ENCODE data around the gene MEF2C. TPM values are rescaled to one million over a fixed set of nuclear protein-coding genes. Genes with fewer than 3 reads are reported as not detected.

MEF2C gene
- total RNA-seq, 1 experiment from 2014 or later, result 1.7 TPM

GRCh38 chr5:88758184-88758583 lies 124.8 kb downstream of the MEF2C start:
- Mint-ChIP-seq H3K4me1 (peaks cover 13% of the 10 kb centered on the region), H3K27me3 (ENCODE audit: low read depth) (peaks cover 2% of the 10 kb centered on the region; the same call in 1 of the 2 replicates), H3K36me3 (no peaks in the 10 kb centered on the region), H3K27ac (peak overlapping the region; percentile 5; the same call in 1 of the 2 replicates), H3K9me3 (no peaks in the 10 kb centered on the region), H3K4me3 (no peak overlapping the region)
- DNase-seq (ENCODE audit: low spot score) (no peak), ATAC-seq (no peak)
- TF ChIP-seq ZNF423 (CRISPR knock-in tag; IDR thresholded peaks at IDR 0.05), result peak; percentile 71
- TF ChIP-seq GABPB1 (CRISPR knock-in tag; IDR thresholded peaks at IDR 0.05), result no peak
- TF ChIP-seq OVOL2 (CRISPR knock-in tag; IDR thresholded peaks at IDR 0.05; ENCODE audit: borderline replicate concordance), result no peak
- no peak for TF ChIP-seq RORB (CRISPR knock-in tag; IDR thresholded peaks at IDR 0.05)
- ChIA-PET CTCF (no interaction called here), POLR2A (no interaction called here)

DNA sequence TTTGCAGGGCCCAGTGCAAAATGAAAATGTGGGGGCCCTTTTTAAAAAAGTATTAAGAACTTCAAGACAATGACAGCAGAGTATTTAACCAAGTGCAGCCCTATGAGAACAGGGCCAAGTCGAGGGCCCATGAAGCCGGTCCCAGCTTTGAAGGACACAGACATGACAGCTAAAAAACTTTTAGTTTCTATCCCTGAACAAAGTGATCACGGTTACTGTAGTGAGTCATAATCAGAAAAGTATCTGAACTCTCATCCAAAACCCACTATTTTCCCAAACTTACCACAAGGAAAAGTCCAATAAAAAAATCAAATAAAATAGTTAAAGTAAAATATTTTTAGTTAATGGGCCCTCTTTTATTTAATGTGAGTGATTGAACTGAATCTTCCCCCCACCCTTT lies 126.0 kb downstream of the MEF2C start:
- ChIA-PET CTCF (no interaction called here), POLR2A (no interaction called here)
- Mint-ChIP-seq H3K36me3 (no peaks in the 10 kb centered on the region), H3K4me1 (peaks cover 13% of the 10 kb centered on the region), H3K27ac (no peak overlapping the region), H3K4me3 (no peak overlapping the region), H3K9me3 (no peaks in the 10 kb centered on the region), H3K27me3 (ENCODE audit: low read depth) (peaks cover 2% of the 10 kb centered on the region; the same call in 1 of the 2 replicates)
- no peak for TF ChIP-seq ZNF396 (CRISPR knock-in tag; IDR thresholded peaks at IDR 0.05; ENCODE audit: borderline replicate concordance)
- no peak for TF ChIP-seq CREB1 (CRISPR knock-in tag; IDR thresholded peaks at IDR 0.05)
- no peak for TF ChIP-seq E2F5 (CRISPR knock-in tag; IDR thresholded peaks at IDR 0.05)
- TF ChIP-seq, protein P1, sequence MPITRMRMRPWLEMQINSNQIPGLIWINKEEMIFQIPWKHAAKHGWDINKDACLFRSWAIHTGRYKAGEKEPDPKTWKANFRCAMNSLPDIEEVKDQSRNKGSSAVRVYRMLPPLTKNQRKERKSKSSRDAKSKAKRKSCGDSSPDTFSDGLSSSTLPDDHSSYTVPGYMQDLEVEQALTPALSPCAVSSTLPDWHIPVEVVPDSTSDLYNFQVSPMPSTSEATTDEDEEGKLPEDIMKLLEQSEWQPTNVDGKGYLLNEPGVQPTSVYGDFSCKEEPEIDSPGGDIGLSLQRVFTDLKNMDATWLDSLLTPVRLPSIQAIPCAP (CRISPR knock-in tag; IDR thresholded peaks at IDR 0.05), result no peak
- no peak for TF ChIP-seq EMX1 (CRISPR knock-in tag; IDR thresholded peaks at IDR 0.05)
- no peak for TF ChIP-seq NFYB (CRISPR knock-in tag; conservative IDR thresholded peaks at IDR 0.05; ENCODE audit: low read depth)
- no peak for TF ChIP-seq RORB (CRISPR knock-in tag; IDR thresholded peaks at IDR 0.05)
- TF ChIP-seq ATF2 (CRISPR knock-in tag; IDR thresholded peaks at IDR 0.05; ENCODE audit: borderline replicate concordance, low read depth), result no peak
- TF ChIP-seq ZNF425 (CRISPR knock-in tag; conservative IDR thresholded peaks at IDR 0.05), result no peak
- DNase-seq (ENCODE audit: low spot score) (no peak), ATAC-seq (no peak)

DNA sequence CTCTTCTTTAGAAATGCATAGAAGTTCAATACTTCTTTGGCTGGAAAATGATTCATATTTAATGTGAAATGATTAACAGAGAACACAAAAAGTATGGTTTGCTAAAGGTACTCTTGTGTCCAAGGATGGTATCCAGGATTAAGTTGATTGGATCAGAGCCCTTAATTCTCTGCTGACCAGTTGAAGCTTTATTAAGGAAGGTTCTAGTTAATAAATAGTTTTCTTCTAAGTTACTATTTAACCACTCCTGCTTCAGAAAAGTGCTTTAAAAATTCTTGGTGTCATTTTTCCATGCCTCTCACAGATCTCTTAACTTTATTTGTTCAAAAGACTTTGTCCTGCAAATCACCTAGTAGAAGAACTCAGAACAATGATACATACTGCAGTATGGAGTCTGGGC lies 134.3 kb downstream of the MEF2C start:
- Mint-ChIP-seq H3K36me3 (no peaks in the 10 kb centered on the region), H3K27me3 (ENCODE audit: low read depth) (no peaks in the 10 kb centered on the region), H3K9me3 (no peaks in the 10 kb centered on the region), H3K4me1 (peaks cover 2% of the 10 kb centered on the region; the same call in 1 of the 2 replicates), H3K27ac (no peak overlapping the region), H3K4me3 (no peak overlapping the region)
- POLR2A ChIA-PET, result no interaction called here
- ATAC-seq, result no peak
- no peak for DNase-seq (ENCODE audit: low spot score)
- CTCF ChIA-PET, result no interaction called here
- TF ChIP-seq, protein P2, sequence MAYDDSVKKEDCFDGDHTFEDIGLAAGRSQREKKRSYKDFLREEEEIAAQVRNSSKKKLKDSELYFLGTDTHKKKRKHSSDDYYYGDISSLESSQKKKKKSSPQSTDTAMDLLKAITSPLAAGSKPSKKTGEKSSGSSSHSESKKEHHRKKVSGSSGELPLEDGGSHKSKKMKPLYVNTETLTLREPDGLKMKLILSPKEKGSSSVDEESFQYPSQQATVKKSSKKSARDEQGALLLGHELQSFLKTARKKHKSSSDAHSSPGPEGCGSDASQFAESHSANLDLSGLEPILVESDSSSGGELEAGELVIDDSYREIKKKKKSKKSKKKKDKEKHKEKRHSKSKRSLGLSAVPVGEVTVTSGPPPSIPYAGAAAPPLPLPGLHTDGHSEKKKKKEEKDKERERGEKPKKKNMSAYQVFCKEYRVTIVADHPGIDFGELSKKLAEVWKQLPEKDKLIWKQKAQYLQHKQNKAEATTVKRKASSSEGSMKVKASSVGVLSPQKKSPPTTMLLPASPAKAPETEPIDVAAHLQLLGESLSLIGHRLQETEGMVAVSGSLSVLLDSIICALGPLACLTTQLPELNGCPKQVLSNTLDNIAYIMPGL (CRISPR knock-in tag; IDR thresholded peaks at IDR 0.05), result no peak
- TF ChIP-seq, protein P3, sequence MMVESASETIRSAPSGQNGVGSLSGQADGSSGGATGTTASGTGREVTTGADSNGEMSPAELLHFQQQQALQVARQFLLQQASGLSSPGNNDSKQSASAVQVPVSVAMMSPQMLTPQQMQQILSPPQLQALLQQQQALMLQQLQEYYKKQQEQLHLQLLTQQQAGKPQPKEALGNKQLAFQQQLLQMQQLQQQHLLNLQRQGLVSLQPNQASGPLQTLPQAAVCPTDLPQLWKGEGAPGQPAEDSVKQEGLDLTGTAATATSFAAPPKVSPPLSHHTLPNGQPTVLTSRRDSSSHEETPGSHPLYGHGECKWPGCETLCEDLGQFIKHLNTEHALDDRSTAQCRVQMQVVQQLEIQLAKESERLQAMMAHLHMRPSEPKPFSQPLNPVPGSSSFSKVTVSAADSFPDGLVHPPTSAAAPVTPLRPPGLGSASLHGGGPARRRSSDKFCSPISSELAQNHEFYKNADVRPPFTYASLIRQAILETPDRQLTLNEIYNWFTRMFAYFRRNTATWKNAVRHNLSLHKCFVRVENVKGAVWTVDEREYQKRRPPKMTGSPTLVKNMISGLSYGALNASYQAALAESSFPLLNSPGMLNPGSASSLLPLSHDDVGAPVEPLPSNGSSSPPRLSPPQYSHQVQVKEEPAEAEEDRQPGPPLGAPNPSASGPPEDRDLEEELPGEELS (CRISPR knock-in tag; IDR thresholded peaks at IDR 0.05), result no peak
- TF ChIP-seq, protein P4, sequence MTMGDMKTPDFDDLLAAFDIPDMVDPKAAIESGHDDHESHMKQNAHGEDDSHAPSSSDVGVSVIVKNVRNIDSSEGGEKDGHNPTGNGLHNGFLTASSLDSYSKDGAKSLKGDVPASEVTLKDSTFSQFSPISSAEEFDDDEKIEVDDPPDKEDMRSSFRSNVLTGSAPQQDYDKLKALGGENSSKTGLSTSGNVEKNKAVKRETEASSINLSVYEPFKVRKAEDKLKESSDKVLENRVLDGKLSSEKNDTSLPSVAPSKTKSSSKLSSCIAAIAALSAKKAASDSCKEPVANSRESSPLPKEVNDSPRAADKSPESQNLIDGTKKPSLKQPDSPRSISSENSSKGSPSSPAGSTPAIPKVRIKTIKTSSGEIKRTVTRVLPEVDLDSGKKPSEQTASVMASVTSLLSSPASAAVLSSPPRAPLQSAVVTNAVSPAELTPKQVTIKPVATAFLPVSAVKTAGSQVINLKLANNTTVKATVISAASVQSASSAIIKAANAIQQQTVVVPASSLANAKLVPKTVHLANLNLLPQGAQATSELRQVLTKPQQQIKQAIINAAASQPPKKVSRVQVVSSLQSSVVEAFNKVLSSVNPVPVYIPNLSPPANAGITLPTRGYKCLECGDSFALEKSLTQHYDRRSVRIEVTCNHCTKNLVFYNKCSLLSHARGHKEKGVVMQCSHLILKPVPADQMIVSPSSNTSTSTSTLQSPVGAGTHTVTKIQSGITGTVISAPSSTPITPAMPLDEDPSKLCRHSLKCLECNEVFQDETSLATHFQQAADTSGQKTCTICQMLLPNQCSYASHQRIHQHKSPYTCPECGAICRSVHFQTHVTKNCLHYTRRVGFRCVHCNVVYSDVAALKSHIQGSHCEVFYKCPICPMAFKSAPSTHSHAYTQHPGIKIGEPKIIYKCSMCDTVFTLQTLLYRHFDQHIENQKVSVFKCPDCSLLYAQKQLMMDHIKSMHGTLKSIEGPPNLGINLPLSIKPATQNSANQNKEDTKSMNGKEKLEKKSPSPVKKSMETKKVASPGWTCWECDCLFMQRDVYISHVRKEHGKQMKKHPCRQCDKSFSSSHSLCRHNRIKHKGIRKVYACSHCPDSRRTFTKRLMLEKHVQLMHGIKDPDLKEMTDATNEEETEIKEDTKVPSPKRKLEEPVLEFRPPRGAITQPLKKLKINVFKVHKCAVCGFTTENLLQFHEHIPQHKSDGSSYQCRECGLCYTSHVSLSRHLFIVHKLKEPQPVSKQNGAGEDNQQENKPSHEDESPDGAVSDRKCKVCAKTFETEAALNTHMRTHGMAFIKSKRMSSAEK (CRISPR knock-in tag; IDR thresholded peaks at IDR 0.05; ENCODE audit: borderline replicate concordance), result no peak
- TF ChIP-seq, protein P5, sequence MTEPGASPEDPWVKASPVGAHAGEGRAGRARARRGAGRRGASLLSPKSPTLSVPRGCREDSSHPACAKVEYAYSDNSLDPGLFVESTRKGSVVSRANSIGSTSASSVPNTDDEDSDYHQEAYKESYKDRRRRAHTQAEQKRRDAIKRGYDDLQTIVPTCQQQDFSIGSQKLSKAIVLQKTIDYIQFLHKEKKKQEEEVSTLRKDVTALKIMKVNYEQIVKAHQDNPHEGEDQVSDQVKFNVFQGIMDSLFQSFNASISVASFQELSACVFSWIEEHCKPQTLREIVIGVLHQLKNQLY (CRISPR knock-in tag; IDR thresholded peaks at IDR 0.05), result no peak
- TF ChIP-seq ETV6 (CRISPR knock-in tag; IDR thresholded peaks at IDR 0.05) (no peak), ZNF232 (CRISPR knock-in tag; IDR thresholded peaks at IDR 0.05) (no peak)
